SIG-M5 treated with dmso at 0.1 percent for 504 hours (cell line): ENCODE results near the gene MORN4.
"Not testable (repeated sequence)": the region's sequence is repeated elsewhere in the genome, so short reads cannot be mapped to it uniquely, and the experiment has no call there.

Experiments
- DNase-seq: peaks from one replicate; lab custom pipeline; 2025; ENCODE audit not compliant: unreplicated experiment; lab: John Stamatoyannopoulos, UW

MORN4 gene

DNA sequence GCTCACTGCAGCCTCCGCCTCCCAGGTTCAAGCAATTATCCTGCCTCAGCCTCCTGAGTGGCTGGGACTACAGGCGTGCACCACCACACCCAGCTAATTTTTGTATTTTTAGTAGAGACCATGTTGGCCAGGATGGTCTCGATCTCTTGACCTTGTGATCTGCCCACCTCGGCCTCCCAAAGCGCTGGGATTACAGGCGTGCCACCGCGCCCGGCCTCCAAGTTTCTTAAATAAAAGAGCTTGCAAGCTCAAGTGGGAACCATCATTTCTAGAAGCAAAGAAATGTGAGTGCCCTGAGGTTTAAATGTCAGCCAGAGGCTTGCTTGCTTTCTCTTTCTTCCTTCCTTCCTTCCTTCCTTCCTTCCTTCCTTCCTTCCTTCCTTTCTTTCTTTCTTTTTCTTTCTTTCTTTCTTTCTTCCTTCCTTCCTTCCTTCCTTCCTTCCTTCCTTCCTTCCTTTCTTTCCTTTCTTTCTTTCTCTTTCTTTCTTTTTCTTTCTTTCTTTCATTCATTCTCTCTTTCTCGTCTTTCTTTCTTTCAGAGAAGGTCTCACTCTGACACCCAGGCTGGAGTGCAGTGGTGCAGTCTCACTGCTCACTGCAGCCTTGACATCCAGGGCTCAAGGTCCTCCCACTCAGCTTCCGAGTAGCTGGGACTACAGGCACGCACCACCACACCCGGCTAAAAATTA, 9.3 kb upstream of the MORN4 start:
- DNase-seq, result not testable (repeated sequence)

DNA sequence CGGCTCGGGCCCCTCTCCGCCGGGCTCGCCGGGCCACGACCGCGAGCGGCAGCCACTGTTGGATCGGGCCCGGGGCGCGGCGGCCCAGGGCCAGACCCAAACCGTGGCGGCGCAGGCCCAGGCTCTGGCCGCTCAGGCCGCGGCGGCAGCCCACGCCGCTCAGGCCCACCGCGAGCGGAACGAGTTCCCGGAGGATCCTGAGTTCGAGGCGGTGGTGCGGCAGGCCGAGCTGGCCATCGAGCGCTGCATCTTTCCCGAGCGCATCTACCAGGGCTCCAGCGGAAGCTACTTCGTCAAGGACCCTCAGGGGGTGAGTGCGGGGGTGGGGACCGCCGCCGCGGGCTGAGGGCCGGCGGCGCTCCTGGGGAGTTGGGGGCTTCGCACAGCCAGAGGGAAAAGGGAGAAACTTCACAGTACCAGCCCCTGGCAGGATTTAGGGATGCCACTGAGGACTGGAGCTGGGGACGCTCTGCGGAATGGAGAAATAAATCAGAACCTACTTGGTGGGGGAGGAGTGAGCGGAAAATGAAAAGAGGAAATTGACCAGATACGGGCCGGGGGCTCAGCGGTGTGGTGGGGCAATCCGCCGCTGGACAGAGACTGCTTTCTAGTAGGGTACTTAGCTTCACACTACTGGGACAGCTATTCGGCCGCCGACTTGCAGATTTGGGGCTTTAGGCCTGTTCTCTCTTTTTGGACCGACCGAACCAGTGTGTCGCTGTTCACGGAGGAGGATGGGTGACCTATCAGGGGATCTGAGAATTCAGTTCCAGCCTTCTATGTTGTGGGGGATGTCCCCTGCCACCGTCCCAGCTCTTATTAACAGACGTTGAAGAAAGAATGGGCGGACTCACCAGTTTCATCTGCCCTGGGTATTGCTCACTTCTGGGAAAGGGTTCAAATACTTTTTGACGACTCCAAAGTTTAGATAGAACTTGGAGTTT, 7.8 kb upstream of the MORN4 start:
- DNase-seq, result peak; percentile 29

DNA sequence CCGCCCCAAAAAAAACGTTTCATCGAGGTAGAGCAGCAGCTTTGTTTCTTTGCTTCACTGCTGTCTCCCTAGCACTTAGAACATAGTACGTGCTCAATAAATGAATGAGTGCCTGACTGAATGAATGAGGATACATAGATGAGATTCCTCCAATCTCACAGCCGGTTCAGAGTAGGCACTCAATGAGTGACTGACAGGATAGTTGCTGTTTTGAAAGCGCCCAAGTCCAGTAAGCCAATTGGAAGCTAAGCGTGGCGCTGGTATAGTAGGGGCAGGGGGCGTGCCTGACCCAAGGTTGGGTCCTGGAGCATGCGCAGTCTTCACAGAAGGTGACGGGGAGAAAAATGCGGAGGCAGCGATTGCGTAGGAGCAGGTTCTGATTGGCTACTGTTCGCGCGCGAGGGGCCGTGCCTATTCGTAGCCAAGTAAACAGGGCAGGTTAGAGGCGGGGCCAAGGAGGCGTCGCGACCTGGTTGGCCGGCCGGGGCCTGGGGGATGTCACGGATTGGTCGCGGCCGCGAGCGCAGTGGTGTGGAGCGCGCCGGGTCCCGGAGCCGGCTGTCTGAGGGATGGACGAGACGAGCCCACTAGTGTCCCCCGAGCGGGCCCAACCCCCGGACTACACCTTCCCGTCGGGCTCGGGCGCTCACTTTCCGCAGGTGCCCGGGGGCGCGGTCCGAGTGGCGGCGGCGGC, 7.0 kb upstream of the MORN4 start, which contains the start of gene PI4K2A:
Gene PI4K2A (plus strand): TSS at position 498 of the 694 bp plus-strand sequence. CDS start 72 bp downstream, at position 570.
- peak; percentile 98 for DNase-seq

DNA sequence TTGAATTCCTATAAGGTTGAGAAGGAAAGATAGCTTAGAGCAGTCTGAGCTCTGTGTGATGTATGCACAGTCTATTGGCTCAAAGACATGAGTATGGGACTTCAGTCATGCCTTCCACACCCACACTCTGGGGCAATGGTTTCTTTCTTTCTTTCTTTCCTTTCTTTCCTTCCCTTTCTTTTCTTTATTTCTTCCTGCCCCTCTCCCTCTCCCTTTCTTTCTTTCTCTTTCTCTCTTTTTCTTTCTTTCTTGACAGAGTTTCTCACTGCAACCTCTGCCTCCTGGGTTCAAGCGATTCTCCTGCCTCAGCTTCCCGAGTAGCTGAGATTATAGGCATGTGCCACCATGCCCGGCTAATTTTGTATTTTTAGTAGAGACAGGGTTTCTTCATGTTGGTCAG, 5.8 kb upstream of the MORN4 start:
- DNase-seq, result not testable (repeated sequence)

DNA sequence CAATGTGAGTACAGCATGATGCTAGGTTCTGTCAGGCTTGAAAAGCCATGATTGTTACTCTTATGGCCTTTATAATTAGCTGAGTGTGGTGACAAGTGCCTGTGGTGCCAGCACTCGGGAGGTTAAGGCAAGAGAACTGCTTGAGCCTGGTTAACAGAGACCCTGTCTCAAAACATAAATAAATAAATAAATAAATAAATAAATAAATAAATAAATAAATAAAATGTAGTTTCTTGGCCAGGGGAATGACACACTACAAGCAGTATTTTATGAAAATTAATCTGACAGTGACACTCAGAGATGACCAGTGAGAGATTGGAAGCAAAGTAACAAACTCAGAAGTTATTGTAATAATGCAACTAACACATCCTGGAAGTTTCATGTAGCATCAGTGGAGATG, 2.3 kb upstream of the MORN4 start:
- no peak for DNase-seq

DNA sequence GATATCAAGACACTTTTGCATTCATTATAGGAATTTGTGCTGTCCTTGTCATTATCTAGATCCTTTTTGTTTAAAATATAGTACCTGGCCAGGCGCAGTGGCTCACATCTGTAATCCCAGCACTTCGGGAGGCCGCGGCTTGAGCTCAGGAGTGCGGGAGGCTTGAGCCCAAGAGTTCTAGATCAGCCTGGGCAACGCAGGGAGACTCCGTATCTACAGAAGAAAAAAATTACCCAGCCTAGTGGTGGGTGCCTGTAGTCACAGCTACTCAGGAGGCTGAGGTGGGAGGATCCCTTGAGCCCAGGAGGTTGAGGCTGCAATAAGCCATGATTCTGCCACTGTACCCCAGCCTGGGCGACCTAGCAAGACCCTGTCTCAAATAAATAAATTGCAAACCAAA, 621 bp upstream of the MORN4 start:
- DNase-seq, result peak; percentile 34

DNA sequence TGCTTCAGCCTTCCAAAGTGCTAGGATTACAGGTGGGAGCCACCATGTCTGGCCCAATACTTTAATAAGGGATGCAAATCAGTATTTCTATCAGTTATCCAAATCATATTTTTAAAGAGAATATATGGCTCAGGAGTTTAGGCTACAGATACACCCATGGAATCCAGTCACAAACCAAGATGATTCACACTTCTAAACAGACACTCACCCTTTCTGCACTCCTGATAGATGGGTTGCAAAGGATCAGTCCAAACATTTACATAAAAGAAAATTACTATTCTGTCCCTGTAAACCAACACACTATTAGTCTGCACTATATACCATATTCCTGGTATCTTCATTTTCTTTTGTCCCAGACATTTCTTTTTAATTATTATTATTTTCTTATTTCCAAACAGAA, 2.2 kb downstream of the MORN4 start:
- DNase-seq, result no peak

DNA sequence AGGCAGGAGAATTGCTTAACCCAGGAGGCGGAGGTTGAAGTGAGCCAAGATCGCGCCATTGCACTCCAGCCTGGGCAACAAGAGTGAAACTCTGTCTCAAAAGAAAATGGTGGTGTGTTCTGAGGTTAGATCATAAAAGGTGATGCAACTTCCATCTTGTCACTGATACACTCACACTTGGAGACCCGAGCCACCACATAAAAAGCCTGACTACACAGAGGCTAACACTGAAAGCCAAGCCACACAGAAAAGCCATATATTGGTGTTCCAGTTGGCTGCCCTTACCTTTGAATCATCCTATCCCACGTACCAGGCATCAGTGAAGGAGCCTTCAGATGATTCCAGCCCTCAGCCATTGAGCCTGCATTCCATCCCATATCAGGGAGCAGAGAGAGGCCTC, 4.0 kb downstream of the MORN4 start:
- peak; percentile 29 for DNase-seq

DNA sequence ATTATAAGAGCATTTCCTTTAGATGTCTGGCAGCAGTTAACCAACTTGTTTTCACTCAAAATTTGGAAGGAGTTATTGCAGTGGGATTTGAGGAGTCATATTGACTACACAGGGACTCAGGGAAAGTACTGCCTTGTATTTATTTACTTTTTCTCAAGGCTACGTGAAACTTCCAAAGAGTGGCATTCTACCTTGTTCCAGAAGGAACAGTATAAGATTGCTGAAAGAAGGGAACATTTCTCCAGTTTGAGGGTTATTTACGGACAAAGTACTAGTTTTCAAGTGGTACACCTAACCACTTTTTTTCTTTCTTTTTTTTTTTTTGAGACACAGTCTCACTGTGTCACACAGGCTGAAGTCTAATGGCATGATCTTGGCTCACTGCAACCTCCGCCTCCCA, 5.1 kb downstream of the MORN4 start:
- no peak for DNase-seq

DNA sequence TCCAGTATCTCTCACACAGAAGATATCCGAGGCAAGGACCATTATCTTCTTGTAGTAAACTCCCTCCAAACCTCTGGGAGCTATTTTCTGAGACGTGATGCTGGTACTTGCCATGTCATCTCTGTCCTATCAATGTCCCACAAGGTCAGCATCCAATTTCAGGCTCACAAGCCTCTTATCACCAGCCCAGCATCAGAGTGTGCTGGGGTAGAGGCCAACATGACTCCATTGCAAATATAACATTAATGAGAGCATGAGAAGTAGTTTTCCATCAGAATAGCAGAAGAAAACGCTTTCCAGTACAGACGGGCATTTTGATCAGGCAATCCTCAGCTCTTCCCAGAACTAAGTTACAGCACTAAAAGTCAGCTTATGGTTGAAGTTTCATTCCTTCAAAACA, 5.6 kb downstream of the MORN4 start:
- DNase-seq, result no peak

DNA sequence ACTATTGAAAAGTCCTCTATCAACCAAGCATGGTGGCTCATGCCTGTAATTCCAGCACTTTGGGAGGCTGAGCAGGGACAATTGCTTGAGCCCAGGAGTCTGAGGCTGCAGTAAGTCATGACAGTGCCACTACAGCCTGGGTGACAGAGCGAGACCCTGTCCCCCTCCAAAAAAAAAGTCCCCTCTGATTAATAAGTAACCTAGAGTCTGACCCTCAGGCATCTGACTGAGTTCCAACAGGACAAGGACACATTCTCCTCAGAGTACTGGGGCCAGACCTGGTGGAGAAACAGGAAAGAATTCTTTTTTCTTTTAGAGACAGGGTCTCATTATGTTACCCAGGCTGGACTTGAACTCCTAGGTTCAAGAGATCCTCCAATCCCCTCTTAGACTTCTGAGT, 10.0 kb downstream of the MORN4 start:
- no peak for DNase-seq

DNA sequence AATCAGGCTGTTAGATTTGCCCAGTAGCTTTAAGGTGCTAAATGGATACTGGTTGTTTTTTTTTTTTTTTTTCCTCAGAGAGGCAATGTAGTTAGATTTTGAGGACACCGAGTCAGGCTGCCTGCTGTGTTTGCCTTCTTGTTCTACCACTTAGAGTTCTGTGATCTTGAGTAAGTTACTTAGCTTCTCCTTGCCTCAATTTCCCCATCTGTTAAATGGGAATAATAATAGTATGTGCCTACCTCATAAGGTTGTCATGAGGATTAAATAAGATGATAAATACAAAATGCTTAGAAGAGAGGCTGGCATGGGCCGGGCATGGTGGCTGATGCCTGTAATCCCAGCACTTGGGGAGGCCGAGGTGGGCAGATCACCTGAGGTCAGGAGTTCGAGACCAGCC, 14.6 kb downstream of the MORN4 start:
- no peak for DNase-seq

DNA sequence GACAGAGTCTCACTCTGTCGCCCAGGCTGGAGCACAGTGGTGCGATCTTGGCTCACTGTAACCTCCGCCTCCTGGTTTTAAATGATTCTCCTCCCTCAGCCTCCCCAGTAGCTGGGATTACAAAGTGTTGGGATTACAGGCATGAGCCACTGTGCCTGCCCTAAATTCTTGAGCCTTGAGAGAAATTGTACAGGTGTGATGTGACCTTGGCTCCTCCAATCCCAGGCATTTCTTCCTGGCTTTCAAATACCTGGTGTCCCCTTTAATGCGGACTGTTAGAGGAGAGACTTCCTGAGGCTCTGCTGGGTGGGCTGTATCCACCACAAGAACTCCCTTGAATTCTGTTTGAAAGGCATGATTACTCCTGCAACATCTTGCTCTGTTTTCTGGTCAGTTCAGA, 15.0 kb downstream of the MORN4 start:
- DNase-seq, result no peak

DNA sequence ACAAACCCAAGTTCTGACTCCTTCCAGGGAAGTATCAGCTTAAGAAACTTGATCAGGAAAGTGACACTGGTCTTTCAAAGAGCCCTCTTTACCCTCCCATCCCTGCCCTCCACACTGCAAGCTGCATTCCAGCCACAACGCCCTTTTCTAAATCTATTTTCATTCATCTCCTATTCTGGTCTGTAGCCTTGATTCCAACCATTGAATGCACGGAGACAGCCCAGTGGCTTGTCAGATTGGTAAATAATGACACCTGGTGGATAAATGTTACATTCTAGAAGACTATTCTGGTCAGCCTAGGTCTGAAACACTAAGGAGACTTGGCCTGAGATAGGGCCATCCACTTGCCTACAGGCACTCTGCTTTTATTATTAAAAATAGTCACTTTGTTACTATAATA, 20.9 kb downstream of the MORN4 start:
- DNase-seq, result peak; percentile 5

DNA sequence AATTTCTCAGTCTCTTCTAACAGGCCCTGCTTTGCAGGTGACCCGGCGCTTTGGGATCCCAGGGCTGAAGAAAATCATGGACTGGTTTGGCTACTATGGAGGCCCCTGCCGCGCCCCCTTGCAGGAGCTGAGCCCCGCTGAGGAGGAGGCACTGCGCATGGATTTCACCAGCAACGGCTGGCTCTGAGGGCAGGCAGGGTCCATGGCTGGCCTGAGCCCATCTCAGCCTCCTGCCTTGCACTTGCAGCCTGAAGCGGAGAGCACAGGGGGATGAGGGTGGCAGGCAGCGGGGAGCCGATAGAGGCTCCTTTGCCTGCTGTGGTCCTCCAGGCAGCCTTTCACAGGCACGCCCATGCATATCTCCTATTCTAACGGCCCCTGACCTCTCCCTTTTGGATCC, 21.8 kb downstream of the MORN4 start:
- DNase-seq, result no peak

DNA sequence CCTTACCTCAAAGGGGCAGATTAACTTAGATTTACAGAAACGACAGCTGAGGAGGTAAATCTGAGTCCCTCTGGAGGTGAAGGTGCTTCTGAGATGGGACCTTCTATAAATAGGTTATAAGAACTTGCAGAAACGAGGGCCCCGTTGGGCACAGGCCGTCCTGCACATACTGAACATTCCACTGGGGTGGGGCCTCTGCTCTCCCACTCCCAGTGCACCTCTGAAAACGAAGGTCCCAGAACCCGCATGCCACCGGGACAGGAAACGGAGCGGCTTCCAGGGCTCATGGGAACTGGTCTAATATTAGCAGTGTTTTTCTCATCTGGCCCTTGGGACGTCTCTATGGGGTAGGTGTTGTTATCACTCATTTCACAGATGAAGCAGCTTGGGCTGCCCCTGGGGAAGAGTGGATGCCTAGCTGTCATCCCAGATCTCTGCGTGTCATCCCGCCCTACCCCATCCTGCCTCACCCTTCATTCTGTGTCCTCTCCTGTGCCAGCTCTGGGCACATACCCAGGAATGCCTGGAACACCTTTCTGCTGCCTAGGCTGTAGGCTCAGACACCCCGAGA, 24.2 kb downstream of the MORN4 start:
- no peak for DNase-seq

DNA sequence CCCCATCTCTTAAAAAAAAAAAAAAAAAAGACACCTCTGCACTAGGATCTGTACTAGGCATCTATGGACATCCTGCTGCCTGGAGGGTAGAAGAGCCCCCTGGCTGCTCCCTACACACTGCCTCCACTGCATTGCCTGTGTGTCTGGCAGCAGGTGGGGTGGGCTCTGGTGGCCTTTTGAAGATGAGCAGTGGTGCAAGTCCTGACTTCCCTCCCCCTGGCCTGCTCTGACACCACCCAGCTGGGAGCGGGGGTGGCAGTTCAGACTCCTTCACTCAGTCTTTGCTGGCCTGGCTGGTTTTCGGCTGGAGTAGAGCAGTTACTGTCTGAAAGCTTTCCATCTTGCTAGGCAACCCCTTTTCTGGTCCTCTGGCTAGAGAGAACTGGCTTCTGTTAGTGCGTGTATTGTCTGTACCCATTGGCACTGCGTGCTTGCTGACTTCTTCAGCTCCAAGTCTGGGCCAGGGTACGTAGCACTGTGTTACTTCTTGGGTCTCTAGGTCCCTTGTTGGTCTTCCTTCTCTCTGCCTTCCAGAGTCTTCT, 26.1 kb downstream of the MORN4 start:
- DNase-seq, result no peak

DNA sequence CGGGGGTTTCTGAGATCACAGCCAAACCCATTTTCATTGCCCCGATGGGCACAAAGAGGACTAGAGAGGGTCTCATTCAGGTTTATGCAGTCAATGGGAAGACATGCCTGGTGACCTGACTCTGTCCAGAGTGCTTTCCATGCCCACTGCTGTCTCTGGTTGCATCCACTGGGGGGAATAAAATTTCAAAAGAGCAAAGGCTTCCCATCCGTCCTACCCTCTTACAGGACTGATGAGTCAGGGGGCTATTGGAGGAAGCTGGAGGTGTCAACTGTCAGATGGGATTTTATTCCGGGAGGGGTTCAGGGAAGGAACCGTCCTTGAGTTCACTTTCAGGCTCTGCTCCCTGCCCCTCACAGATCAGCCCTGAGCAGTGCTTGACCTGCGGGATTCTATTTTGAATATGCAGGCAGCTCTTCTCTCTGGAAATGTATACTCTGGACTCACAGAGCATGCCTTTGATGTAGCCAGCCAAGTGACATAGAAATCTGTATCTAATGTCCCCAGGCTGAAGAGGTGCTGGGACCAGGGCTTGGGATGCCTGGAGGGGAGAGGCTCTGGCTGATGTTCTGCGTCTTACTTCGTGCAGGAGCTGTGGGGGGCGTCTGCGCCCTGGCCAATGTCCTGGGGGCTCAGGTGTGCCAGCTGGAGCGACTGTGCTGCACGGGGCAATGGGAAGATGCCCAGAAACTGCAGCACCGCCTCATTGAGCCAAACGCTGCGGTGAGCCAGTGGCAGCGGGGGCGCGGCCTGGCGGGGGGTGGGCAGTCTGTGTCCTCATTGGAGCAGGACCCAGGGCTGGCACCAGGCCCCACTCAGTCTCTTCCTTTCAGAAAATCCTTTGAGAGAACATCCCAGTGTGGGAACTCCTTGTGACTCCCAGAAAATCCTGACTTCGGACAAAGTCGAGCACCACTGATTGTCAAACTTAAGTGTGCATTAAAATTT, 31.8 kb downstream of the MORN4 start:
- no peak for DNase-seq

DNA sequence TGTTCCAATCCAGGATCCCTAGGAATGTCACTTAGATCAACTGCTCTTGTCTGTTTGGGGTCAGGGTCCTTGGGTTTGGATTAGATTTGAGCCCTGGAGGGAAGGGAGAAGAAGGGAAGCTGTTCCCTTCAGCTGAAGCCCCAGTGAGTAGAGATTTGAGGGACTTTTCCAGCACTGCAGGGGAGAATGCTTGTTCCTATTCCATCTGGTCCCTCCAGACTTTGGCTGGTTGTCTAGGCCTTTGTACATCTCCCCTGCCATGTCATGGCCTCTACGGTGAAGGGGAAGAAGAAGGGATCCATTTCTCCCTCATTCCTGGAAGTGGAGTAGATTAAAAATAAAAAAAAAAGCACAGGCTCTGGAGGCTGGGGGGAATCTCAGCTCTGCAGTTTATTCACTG, 32.7 kb downstream of the MORN4 start:
- no peak for DNase-seq

DNA sequence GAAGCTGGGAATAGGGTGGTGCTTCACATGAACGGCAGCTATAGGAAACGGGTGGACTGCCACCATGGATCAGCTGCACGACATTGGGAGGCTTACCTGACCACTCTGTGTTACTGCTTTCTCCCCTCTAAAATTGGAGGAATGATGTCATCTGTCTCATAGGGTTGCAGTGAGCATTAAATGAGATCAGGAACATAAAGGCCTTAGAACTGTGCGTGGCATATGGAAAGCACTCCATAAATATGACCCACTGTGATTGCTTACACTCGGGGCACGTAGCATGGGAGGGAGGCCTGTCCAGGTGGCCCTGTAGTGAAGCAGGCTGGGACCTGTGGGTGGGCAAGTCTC, 34.1 kb downstream of the MORN4 start:
- no peak for DNase-seq
